Omental fat pad (tissue), 4 donors: ENCODE results near the gene FIBCD1. TPM values are rescaled to one million over a fixed set of nuclear protein-coding genes. Genes with fewer than 3 reads are reported as not detected.

Experiments used
- ATAC-seq: fragments of 150-250 bp; one replicate; pipeline ENCODE4 v1.9.1; 2016; ENCODE audit warnings: mild to moderate bottlenecking, moderate library complexity; ENCODE audit not compliant: low FRiP score
- DNase-seq: peaks from one replicate; pipeline ENCODE4 v3.0.0-alpha.2; 2019; ENCODE audit warnings: low spot score
- CTCF ChIP-seq, 3 donors: fragments of 450-650 bp; IDR thresholded peaks; one replicate each; pipeline ENCODE4 v1.5.1; 2016 to 2017; ENCODE audit warnings: antibody characterized with exemption in 3 of 3, mild to moderate bottlenecking in 3 of 3, moderate library complexity in 2 of 3
- total RNA-seq, 4 donors: library from RNA; depleted of rRNA; stranded (reverse); fragments of >200 nt; gene quantifications; one replicate each; pipeline ENCODE4 v1.1.0, GENCODE V29; 2016

Gene FIBCD1
- total RNA-seq, 4 donors from 2014 or later, result 1.6 TPM; not detected in 3

DNA sequence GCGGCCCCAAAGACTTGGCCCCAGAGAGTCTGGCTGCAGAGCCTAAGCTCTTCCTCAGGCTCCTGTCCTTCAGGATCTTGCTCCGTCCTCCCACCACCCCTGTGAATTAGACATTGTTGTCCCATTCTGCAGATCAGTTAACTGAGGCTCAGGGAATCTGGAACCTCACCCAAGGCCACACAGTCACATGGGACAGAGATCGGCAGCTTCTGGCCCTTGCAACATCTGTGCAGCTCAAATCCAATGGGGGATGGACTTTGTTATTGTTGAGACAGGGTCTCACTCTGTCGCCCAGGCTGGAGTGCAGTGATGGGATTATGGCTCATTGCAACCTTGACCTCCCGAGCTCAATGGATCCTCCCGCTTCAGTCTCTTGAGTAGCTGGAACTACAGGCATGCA is 46.0 kb upstream of the FIBCD1 start:
- DNase-seq (no peak), ATAC-seq (no peak)
- TF ChIP-seq CTCF (IDR thresholded peaks at IDR 0.05), result no peak

- no peak for ATAC-seq
- DNase-seq, result no peak
- no peak for TF ChIP-seq CTCF (IDR thresholded peaks at IDR 0.05)
These were observed 45.5 kb upstream of the FIBCD1 start for GRCh38 chr9:130984521-130984920.

DNA sequence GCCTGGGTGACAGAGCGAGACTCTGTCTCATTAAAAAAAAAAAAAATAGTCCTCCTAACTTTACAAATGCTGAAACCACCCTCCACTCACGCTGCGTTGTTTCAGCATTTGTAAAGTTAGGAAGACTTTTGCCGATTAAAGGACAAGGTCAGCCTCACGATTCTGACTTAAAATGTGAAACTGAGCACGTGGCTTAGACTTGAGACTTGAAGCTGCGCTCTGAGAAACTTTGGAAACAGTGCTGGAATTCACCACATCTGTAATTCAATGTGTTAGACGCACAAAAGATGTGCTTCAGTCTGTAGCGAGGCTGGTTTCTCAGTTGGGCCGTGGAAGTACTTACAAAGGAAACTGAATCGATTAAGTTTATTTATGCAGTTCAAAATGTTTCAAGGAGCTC is 44.9 kb upstream of the FIBCD1 start:
- ATAC-seq (no peak), DNase-seq (no peak)
- TF ChIP-seq CTCF (IDR thresholded peaks at IDR 0.05), result no peak

GRCh38 chr9:130983359-130983670 is 44.3 kb upstream of the FIBCD1 start:
- DNase-seq (no peak), ATAC-seq (no peak)
- no peak for TF ChIP-seq CTCF (IDR thresholded peaks at IDR 0.05)

DNA sequence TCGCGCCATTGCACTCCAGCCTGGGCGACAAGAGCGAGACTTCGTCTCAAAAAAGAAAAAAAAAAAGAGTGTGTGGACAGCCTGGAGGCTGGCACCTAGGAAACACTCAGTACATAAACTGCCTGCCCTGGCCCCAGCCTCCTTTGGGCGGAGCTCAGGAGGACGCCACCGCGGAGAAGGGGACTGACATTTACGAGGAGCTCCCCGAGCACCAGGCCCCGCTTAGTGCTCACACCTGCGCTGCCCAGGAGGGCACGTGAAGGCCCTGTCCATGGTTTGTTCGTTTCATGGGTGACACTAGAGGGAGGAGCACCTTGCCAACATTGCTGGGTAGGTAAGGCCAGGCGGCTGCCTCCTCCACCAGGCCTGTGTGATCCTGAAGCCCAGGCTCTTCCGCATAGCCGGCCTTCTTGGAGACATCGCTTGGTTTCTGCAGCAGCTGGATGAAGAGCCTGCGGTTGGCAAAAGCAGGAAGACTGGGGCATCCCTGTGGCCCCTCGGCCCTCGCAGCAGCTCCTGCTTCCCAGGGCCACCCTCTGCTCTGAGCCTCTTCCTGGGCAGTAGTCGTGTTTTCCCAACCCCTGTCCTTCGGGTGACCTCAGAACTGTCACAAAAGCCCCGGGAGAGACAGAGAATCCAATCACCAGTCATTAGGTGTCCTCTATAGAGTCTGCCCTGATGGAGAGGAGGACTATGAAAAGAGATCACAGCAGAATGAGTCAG is 43.8 kb upstream of the FIBCD1 start:
- ATAC-seq, result no peak
- DNase-seq, result no peak
- TF ChIP-seq CTCF (IDR thresholded peaks at IDR 0.05), result no peak

GRCh38 chr9:130981756-130982137 is 42.7 kb upstream of the FIBCD1 start:
- no peak for DNase-seq
- TF ChIP-seq CTCF (IDR thresholded peaks at IDR 0.05), result no peak
- no peak for ATAC-seq

DNA sequence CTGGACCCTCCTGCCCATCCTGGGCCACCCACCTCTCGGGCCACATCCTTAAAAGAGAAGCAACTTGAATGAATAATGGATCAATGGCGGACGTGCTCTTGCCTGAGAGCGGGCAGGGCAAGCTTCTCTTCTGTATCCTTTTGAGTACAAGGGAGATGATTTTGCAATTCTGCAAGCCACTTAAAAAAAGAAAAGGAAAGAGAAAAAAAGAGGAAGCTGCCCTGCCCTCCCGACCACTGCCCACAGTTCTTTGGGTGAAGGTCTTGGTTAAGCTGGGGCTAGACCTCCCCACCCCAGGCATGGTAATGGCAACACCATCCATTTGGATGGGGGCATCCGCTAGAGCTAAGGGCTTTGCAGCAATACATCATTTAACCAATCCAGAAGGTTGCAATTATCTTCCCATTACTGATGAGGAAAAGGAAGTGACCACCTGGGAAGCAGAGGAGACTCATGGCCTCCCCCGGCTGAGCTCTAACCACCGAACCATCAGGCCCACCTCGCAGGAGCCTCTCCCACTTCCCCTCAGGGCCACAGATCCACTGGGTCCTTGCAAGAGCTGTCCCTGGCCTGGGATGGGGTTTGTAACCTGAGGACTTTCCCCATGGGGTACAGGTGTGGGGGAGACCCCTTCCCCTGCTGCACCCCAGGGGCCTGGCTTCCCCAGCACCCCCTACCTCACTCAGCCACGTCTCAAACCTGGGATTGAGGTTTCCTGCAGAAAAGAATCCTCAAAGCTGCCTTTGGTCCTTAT is 42.1 kb upstream of the FIBCD1 start:
- no peak for DNase-seq
- ATAC-seq, result no peak
- no peak for TF ChIP-seq CTCF (IDR thresholded peaks at IDR 0.05)
